Raji (cell line): ENCODE data around the gene RPS6KA5.

Source experiments
- POLR2A ChIP-seq: IDR thresholded peaks from 2 replicates; pipeline ENCODE4 v1.6.1; 2011; ENCODE audit warnings: low read depth, low read length, control low read depth; ENCODE audit not compliant: insufficient read depth

RPS6KA5 gene

DNA sequence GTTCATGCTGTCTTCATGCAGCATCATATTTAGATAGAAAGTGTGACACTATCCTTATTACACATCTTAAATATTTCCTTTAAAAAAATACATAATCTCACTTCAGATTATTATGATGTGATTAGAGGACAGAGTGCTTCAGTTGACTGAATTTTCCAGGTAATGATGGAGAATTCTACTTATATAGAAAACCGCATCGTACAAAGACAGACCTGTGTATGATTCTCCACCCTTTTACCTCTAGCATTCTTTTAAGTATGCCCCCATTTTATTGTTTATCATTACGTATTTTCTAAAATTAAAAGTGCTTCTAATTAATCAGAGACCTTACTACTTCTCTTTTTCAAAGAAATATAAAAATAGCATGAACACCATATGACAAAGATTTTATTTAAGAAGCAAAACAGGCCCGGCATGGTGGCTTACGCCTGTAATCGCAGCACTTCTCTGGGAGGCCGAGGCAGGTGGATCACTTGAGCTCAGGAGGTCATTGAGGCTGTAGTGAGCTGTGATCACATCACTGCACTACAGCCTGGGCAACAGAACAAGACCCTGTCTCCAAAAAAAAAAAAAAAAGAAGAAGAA lies 13.9 kb downstream of the RPS6KA5 start:
- no peak for TF ChIP-seq POLR2A

DNA sequence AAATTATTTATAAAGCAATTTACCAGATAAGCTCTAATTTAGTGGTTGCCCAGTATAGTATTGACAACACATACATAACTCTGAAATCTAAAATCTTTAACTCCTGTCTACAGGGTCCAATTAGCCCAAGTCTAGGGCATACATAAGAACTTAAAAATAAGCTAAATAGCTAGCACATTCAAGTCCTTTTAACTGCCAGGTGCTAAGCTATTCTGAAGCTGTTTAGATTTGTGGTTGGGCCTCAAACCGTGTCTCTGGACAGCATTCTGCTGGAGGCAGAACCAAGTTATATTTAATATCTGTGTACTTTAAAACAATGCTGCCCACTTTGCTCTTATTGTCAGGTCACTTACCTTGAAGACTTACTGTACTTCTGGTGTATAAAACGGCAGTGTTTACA lies 19.0 kb downstream of the RPS6KA5 start:
- no peak for TF ChIP-seq POLR2A

GRCh38 chr14:91040545-91040944 lies 19.9 kb downstream of the RPS6KA5 start:
- TF ChIP-seq POLR2A, result no peak

GRCh38 chr14:91038439-91038838 lies 22.0 kb downstream of the RPS6KA5 start:
- TF ChIP-seq POLR2A, result no peak

GRCh38 chr14:91036741-91037469 lies 23.5 kb downstream of the RPS6KA5 start:
- TF ChIP-seq POLR2A, result no peak

- no peak for TF ChIP-seq POLR2A
Measured at GRCh38 chr14:91035855-91036254, 24.6 kb downstream of the RPS6KA5 start.

DNA sequence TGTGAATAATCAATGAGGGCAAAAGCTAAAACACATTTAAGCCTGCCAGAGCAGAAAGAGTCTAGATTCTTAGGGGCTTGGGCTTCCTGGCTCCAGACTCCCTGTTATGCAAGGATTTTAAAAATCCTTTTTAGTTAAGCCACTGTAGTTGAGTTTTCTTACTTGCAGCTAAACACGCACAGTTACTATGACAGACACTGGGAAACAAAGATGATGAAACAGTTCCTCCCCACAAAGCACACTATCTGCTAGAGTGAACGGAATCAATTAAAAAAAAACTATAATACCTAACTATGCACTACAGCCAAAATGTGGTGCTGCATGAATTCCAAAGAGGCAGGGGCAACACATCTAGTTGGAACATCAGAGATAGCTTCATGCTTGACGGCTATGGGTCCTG lies 28.2 kb downstream of the RPS6KA5 start:
- TF ChIP-seq POLR2A, result no peak

GRCh38 chr14:91031666-91032065 lies 28.8 kb downstream of the RPS6KA5 start:
- TF ChIP-seq POLR2A, result no peak

DNA sequence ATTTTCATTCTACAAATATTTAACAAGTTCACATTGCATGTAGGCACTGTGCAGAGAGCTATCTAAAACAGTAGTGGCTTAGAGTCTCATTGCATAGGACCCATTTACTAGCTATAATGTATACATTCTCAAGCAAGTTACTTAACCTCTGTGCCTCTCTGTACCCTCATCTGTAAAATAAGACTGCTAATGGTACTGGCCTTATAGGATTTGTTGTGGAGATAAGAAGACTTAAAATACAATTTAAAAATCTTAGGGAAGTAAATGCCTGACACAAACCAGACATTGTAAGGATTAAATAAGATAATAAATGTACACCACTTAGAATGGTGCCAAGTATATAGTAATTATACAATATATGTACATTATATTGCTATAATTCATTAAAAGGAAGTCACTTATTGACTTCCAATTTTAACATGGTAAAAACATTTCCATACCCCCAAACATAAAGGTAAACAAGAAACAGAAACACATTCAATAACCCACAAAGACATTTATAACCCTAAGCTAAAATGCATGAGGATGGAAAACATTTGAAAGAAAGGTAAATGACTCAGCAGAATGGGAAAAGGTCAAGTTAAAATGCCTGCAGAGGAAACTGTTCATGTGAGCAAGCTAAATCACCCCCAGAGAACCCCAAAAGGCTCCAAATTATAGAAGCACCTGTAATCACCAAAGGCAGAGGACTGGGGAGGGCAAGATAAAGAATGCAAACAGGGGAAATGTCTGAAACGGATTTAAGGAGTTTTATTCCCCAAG lies 30.8 kb downstream of the RPS6KA5 start:
- no peak for TF ChIP-seq POLR2A

DNA sequence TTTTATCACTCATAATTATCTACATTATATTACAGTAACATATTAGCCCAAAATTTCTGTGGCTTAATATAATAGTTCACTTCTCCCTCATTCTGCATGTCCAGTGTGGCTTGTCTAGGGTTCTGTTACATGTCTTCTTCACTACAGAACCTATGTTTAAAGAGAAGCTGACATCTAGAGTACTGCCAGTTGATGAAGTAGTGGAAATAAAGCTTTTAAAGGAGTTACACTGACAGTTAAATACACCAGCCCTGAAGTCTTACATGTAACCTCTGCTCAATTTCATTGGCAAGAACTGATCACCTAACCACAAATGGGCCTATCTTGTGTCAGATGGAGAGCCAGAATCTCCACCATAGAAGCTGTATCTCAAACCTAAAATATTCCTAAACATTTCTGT lies 32.9 kb downstream of the RPS6KA5 start:
- no peak for TF ChIP-seq POLR2A

- TF ChIP-seq POLR2A, result no peak
Measured at GRCh38 chr14:91021991-91022621, 38.3 kb downstream of the RPS6KA5 start.

GRCh38 chr14:91021115-91021514 lies 39.3 kb downstream of the RPS6KA5 start:
- TF ChIP-seq POLR2A, result no peak

- no peak for TF ChIP-seq POLR2A
Measured at GRCh38 chr14:91019673-91020072, 40.8 kb downstream of the RPS6KA5 start.

DNA sequence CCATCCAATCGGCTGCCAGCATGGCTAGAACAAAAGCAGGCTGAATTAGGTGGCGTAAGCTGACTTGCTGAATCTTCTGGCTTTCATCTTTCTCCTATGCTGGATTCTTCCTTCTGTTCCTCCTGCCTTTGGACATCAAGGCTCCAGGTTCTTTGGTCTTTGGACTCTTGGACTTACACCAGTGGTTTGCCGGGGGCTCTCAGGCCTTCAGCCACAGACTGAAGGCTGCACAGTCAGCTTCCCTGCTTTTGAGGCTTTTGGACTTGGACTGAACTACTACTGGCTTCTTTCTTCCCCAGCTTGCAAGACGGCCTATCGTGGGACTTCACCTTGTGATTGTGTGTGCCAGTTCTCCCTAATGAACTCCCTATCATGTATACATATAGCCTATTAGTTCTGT lies 42.0 kb downstream of the RPS6KA5 start:
- TF ChIP-seq POLR2A, result no peak

DNA sequence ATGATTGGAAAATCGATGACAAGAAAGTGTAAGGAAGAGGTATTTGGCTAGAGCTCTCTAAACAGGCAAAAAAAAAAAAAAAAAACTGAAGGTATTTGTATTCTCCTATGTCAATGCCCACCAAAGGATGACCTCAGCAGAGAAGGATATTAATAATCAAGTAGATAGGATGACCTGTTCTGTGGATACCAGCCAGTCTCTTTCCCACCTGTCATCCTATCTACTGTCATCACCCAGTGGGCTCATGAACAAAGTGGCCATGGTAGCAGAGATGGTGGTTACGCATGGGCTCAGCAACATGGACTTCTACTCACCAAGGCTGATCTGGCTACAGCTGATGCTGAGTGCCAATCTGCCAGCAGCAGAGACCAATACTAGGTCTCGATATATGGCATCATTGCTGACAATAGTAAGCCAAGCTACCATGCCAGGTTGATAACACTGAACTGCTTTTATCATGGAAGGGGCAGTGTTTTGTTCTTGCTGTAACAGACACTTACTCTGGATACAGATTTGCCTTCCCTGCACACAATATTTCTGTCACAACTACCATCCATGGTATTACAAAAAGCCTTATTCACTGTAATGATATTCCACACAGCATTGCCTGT lies 43.5 kb downstream of the RPS6KA5 start:
- TF ChIP-seq POLR2A, result no peak
